ENCODE data around the gene IGFALS. TPM values are rescaled to one million over a fixed set of nuclear protein-coding genes. Genes with fewer than 3 reads are reported as not detected.

Gene IGFALS
- total RNA-seq, 8 experiments from 2014 or later: 0.25 to 1.1 (median 0.68) TPM

DNA sequence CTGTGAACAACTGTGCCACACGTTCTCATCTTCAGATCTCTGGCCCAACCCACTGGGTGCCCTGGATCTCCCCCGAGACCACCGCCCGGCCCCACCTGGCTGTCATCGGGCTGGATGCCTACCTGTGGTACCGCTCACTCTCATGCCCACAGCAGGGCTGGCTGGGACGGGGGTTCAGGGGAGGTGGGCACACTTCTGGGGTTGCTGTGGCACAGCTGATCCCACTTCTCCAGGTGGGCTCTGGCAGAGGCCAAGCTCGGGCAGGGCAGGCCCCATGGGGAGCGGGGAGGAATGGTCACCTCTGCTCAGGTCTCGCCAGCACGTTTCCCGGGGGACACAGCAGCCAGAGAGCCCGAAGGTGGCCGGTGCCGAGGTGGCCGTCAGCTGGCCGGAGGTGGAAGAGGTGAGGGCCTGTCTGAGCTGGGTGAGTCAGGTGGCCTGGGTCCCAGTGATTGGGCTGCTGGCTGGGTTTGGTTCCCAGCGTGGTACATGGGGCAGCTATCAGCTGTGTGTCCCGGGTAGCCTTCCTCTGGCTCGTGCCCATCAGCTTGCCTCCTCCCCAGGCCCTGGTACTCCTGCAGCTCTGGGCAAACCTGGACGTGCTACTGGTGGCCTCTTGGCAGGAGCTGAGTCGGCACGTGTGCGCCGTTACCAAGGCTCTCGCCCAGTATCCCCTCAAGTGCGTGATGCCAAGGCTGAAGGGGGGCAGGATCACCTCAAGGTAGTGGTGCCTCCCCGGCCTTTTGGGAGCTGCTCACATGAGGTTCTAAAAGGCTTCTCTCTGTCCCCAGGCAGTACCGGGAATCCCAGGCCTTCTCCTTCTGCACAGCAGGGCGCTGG, 18.3 kb downstream of the IGFALS start:
- ATAC-seq (replicated peaks in 6 of 8): no peak
- H3K4me1 ChIP-seq (replicated peaks in 1 of 2): peaks cover 14 to 15% of the 10 kb centered on the region in 2 donors
- H3K4me3 ChIP-seq: no peak overlapping the region
- 85 to 100% (median 89%) methylated on average over 2 to 6 of the region's 30 CpGs; no CpG with 5 or more reads in 6 of the 10 experiments for WGBS, 10 experiments
- in situ Hi-C loops (cut with MboI; ENCODE audit: low pct_unique_long_range_greater_than_20kb in 2 of 9, low sequenced_read_pairs in 9 of 9, unreplicated experiment in 9 of 9): no loop called here
- H3K27ac ChIP-seq: no peak overlapping the region

- ATAC-seq (replicated peaks in 6 of 8): no peak
- 80% methylated on average over 1 to 2 of the region's 7 CpGs; no CpG with 5 or more reads in 8 of the 10 experiments for WGBS, 10 experiments
- in situ Hi-C loops (cut with MboI; ENCODE audit: low pct_unique_long_range_greater_than_20kb in 2 of 9, low sequenced_read_pairs in 9 of 9, unreplicated experiment in 9 of 9): no loop called here
- H3K4me3 ChIP-seq: peak overlapping the region; percentile 73 to 96 (median 84)
- no peak overlapping the region for H3K27ac ChIP-seq
- H3K4me1 ChIP-seq (replicated peaks in 1 of 2): peaks cover 16 to 17% of the 10 kb centered on the region in 2 donors
These were observed 19.1 kb downstream of the IGFALS start for GRCh38 chr16:1774448-1774780.

GRCh38 chr16:1773703-1774447, 19.6 kb downstream of the IGFALS start:
- WGBS, 10 experiments: 0 to 18% (median 0%) methylated on average over 1 to 6 of the region's 45 CpGs; no CpG with 5 or more reads in 5 of the 10 experiments
- peak in 3 of 8 experiments; percentile 0 to 3 (median 2) for ATAC-seq (replicated peaks in 6 of 8)
- peak overlapping the region; percentile 93 to 95 for H3K27ac ChIP-seq
- in situ Hi-C loops (cut with MboI; ENCODE audit: low pct_unique_long_range_greater_than_20kb in 2 of 9, low sequenced_read_pairs in 9 of 9, unreplicated experiment in 9 of 9): no loop called here
- peak overlapping the region; percentile 73 to 96 (median 84) for H3K4me3 ChIP-seq
- peaks cover 16 to 17% of the 10 kb centered on the region in 2 donors for H3K4me1 ChIP-seq (replicated peaks in 1 of 2)

- ATAC-seq (replicated peaks in 6 of 8): peak; percentile 56 to 73 (median 70)
- WGBS, 10 experiments: no CpG with 5 or more reads among the region's 108 CpGs
- H3K27ac ChIP-seq: peak within 1 kb of the TSS; percentile 93 to 95
- H3K4me3 ChIP-seq: peak within 1 kb of the TSS; percentile 73 to 96 (median 84)
- H3K4me1 ChIP-seq (replicated peaks in 1 of 2): peaks cover 16 to 17% of the 10 kb centered on the region in 2 donors
- in situ Hi-C loops (cut with MboI; ENCODE audit: low pct_unique_long_range_greater_than_20kb in 2 of 9, low sequenced_read_pairs in 9 of 9, unreplicated experiment in 9 of 9): no loop called here
These were observed 20.4 kb downstream of the IGFALS start, which contains the start of gene MRPS34 for GRCh38 chr16:1772908-1773702. Gene MRPS34, minus strand, starts transcription at chr16:1773134. Its CDS starts 15 bp downstream, at chr16:1773119.

DNA sequence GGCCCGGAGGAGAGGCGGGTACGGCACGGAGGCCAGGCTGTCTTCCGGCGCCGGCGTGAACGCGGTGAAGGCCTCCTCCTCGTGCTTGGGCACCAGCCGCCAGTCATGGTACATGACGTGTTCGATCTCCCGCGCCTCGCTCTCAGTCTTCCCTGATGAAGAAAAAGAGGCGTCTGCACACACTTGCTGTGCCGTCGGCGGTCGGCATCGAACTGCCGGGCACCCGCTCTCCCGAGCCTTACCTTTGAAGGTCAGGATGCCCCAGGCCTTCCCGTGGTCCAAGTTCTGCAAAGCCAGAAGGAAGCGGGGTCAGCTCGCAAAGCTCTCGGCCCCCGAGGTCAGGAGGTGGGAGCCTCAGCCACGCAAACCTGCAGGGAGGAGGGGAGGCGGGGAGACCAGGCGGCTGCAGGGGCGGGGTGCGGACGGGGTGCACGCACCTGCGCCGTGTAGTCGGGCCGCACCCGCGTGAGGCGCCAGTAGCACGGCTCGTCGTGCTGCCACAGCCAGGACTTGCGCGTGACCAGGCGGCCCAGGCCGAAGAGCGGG, 21.1 kb downstream of the IGFALS start, which contains the start of gene EME2:
EME2 (plus strand) TSS at position 449 of the 546 bp plus-strand sequence. CDS start 418 bp downstream, outside the sequence.
- in situ Hi-C loops (cut with MboI; ENCODE audit: low pct_unique_long_range_greater_than_20kb in 2 of 9, low sequenced_read_pairs in 9 of 9, unreplicated experiment in 9 of 9): no loop called here
- WGBS, 10 experiments: 0 to 1% (median 0%) methylated on average over 3 to 21 of the region's 53 CpGs; no CpG with 5 or more reads in 2 of the 10 experiments
- Histone ChIP-seq H3K27ac (peak within 1 kb of the TSS; percentile 93 to 95), H3K4me3 (peak within 1 kb of the TSS; percentile 73 to 96 (median 84)), H3K4me1 (replicated peaks in 1 of 2) (peaks cover 16 to 17% of the 10 kb centered on the region in 2 donors)
- peak in 7 of 8 experiments; percentile 0 to 10 (median 1) for ATAC-seq (replicated peaks in 6 of 8)

GRCh38 chr16:1771864-1772361, 21.6 kb downstream of the IGFALS start:
- H3K4me1 ChIP-seq (replicated peaks in 1 of 2): peaks cover 16 to 17% of the 10 kb centered on the region in 2 donors
- H3K27ac ChIP-seq: peak overlapping the region; percentile 93 to 95
- no peak for ATAC-seq (replicated peaks in 6 of 8)
- in situ Hi-C loops (cut with MboI; ENCODE audit: low pct_unique_long_range_greater_than_20kb in 2 of 9, low sequenced_read_pairs in 9 of 9, unreplicated experiment in 9 of 9): no loop called here
- H3K4me3 ChIP-seq: peak overlapping the region; percentile 73 to 96 (median 84)
- WGBS, 10 experiments: 0 to 6% (median 1%) methylated on average over 1 to 9 of the region's 22 CpGs; no CpG with 5 or more reads in 2 of the 10 experiments

DNA sequence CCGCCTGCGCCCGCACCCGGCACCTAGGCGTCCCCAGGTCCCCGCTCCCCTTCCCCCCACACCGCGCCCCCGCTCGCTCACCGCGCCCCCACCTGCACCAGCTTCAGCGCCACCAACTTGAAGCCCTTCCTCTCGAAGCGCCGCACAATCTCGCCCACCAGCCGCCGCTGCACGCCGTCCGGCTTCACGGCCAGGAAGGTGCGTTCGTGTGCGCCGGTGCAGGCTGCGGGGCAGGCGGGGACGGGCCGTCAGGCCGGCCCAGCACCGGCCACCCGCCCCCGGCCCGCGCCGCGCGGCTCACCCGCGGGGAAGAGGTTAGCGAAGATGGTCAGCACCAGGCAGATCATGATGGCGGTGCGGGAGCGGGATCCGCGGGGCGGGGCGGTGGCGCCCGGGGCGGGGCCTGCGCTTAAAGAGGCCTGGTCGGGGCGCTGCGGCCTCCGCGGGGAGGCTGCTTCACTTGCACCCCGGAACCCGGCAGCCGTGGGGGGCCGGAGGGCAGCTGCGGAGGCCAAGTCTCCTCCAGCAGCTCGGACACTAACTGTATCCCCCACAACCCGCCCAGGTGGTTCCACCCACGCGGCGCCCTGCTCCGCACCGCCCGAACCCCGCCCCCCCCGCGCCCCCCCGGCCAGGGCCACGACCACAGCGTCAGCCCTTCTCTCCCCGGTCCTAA, 22.2 kb downstream of the IGFALS start, which contains the start of gene NME3:
NME3 (minus strand) TSS at position 356 of the 676 bp plus-strand sequence; CDS start at position 347, 9 bp downstream.
- ATAC-seq (replicated peaks in 6 of 8): peak; percentile 18 to 49 (median 45)
- in situ Hi-C loops (cut with MboI; ENCODE audit: low pct_unique_long_range_greater_than_20kb in 2 of 9, low sequenced_read_pairs in 9 of 9, unreplicated experiment in 9 of 9): no loop called here
- H3K4me3 ChIP-seq: peak within 1 kb of the TSS; percentile 73 to 96 (median 84)
- peak within 1 kb of the TSS; percentile 93 to 95 for H3K27ac ChIP-seq
- H3K4me1 ChIP-seq (replicated peaks in 1 of 2): peaks cover 16 to 17% of the 10 kb centered on the region in 2 donors
- WGBS, 10 experiments: 0% methylated on average over 2 of the region's 79 CpGs; no CpG with 5 or more reads in 9 of the 10 experiments

DNA sequence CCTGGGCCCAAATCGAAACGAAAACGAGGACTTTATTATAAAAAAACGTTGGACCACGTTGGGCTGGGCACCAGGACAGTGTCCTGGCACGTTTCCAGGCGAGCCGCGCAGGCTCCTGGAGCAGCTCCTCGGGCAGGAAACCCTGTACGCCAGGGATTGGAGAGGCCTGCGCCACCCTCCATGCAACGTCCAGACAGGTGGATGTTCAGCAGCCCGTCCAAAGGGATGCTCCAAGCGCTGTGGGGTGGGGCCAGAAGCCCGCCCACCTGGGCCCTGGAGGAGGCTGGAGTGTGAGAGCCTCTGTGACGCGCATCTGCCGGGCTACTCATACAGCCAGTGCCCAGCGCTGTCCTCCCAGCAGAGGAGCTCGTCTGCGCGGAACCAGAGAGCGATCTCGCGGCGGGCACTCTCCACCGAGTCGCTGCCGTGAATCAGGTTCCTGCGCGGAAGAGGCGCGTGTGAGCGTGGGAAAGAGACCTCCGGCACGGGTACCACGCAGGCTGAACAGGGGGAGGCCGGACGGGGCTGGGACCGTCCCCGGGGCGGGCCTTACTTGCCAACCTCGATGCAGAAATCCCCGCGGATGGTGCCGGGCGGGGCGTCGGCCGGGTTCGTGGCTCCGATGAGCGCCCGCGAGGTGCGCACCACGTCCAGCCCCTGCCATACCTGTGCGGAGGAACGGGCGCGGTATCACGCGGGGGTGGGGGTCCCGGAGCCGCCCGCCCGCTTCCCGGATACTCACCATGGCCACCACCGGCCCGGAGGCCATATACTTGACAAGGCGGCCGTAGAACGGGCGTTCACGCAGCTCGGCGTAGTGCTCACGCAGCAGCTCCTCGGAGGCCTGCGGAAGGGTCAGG, 22.9 kb downstream of the IGFALS start:
- Histone ChIP-seq H3K27ac (peak overlapping the region; percentile 93 to 95), H3K4me3 (peak overlapping the region; percentile 73 to 96 (median 84)), H3K4me1 (replicated peaks in 1 of 2) (peaks cover 16 to 17% of the 10 kb centered on the region in 2 donors)
- WGBS, 10 experiments: 0 to 100% (median 30%) methylated on average over 1 to 19 of the region's 81 CpGs; no CpG with 5 or more reads in 5 of the 10 experiments
- ATAC-seq (replicated peaks in 6 of 8): peak; percentile 1 to 14 (median 4)
- in situ Hi-C loops (cut with MboI; ENCODE audit: low pct_unique_long_range_greater_than_20kb in 2 of 9, low sequenced_read_pairs in 9 of 9, unreplicated experiment in 9 of 9): no loop called here

DNA sequence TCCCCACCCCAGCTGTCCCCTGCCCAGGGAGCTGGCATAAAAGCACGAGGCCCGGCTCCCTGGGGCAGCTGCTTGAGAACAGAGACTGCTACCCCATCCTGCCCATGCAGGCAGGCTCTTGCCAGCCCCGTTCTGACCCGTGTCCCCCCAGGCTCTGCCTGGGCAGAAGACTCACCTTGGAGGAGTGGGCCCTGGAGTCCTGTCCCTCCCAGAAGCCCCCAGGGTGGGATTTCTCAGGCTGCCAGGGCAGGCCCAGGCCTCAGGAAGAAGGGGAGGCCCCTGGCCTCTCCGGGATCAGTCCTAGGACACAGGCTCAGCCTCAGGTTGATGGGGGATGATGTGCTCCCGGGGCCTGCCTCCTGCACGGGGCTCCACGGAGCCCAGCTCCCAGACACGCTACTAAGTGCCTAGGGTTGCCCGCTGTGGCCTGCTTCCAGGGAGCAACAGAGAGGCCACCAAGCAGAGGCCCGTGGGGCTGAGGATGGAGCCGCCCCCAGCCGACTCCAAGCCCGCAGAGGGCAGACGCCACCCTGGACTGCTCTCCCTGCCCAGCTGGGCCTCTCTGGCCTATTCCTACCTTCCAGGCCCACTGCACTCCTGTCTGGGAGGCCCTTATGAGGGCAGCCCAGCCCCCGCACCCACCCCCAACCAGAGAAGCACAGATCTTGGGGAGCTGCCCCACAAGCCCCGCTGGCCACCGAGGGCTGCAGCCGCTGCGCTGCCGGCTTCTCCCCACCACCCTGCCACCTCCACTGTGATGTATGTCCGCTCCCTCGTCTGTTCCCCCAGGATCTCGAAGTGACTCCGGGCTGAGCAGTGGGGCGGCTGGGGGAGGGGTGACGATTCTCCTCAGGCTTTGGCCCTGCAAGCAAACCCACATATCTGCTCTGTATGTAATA, 23.9 kb downstream of the IGFALS start:
- Histone ChIP-seq H3K4me3 (peak overlapping the region in 4 of 5 donors; percentile 73 to 96 (median 88)), H3K27ac (no peak overlapping the region), H3K4me1 (replicated peaks in 1 of 2) (peaks cover 13 to 15% of the 10 kb centered on the region in 2 donors)
- ATAC-seq (replicated peaks in 6 of 8): no peak
- in situ Hi-C loops (cut with MboI; ENCODE audit: low pct_unique_long_range_greater_than_20kb in 2 of 9, low sequenced_read_pairs in 9 of 9, unreplicated experiment in 9 of 9): no loop called here
- WGBS, 10 experiments: 71 to 83% methylated on average over 1 to 3 of the region's 27 CpGs; no CpG with 5 or more reads in 8 of the 10 experiments

GRCh38 chr16:1768767-1769401, 24.6 kb downstream of the IGFALS start:
- ATAC-seq (replicated peaks in 6 of 8): no peak
- peaks cover 6 to 7% of the 10 kb centered on the region in 2 donors for H3K4me1 ChIP-seq (replicated peaks in 1 of 2)
- H3K27ac ChIP-seq: no peak overlapping the region
- no peak overlapping the region for H3K4me3 ChIP-seq
- in situ Hi-C loops (cut with MboI; ENCODE audit: low pct_unique_long_range_greater_than_20kb in 2 of 9, low sequenced_read_pairs in 9 of 9, unreplicated experiment in 9 of 9): no loop called here
- no CpG with 5 or more reads among the region's 26 CpGs for WGBS, 10 experiments
